Breast epithelium (tissue), 3 donors: ENCODE results near the gene IFNA10.

Experiments
- POLR2A ChIP-seq: fragments of 450-650 bp; IDR thresholded peaks from one replicate; pipeline ENCODE4 v1.6.1; 2016; ENCODE audit warnings: antibody characterized with exemption, mild to moderate bottlenecking, moderate library complexity
- POLR2AphosphoS5 ChIP-seq, 3 donors: sonication (generic); formaldehyde crosslinking; IDR thresholded peaks; one replicate each; pipeline ENCODE4 v1.6.1; 2017; ENCODE audit warnings: antibody characterized with exemption in 3 of 3
- TF ChIP-seq, protein P1 (sequence below), 3 donors: fragments of 450-650 bp; IDR thresholded peaks; one replicate each; pipeline ENCODE4 v1.5.1; 2016 to 2017; ENCODE audit warnings: antibody characterized with exemption in 3 of 3, mild to moderate bottlenecking in 3 of 3, moderate library complexity in 3 of 3

- no peak for TF ChIP-seq POLR2AphosphoS5 (IDR thresholded peaks at IDR 0.05)
- TF ChIP-seq, protein P1, sequence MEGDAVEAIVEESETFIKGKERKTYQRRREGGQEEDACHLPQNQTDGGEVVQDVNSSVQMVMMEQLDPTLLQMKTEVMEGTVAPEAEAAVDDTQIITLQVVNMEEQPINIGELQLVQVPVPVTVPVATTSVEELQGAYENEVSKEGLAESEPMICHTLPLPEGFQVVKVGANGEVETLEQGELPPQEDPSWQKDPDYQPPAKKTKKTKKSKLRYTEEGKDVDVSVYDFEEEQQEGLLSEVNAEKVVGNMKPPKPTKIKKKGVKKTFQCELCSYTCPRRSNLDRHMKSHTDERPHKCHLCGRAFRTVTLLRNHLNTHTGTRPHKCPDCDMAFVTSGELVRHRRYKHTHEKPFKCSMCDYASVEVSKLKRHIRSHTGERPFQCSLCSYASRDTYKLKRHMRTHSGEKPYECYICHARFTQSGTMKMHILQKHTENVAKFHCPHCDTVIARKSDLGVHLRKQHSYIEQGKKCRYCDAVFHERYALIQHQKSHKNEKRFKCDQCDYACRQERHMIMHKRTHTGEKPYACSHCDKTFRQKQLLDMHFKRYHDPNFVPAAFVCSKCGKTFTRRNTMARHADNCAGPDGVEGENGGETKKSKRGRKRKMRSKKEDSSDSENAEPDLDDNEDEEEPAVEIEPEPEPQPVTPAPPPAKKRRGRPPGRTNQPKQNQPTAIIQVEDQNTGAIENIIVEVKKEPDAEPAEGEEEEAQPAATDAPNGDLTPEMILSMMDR (IDR thresholded peaks at IDR 0.05): no peak
- TF ChIP-seq POLR2A: no peak
These were observed 46.8 kb downstream of the IFNA10 start for GRCh38 chr9:21160178-21160577.
